ENCODE data around the gene SNAP47.

The SNAP47 gene

GRCh38 chr1:227793948-227794816 is 58.9 kb downstream of the SNAP47 start:
- H3K4me3 ChIP-seq (ENCODE audit: low read length), result no peak overlapping the region
- DNase-seq (ENCODE audit: low read depth), result no peak
- no peak for TF ChIP-seq CTCF (conservative IDR thresholded peaks at IDR 0.05; ENCODE audit: low read depth, low read length)

GRCh38 chr1:227794817-227795192 is 59.6 kb downstream of the SNAP47 start:
- H3K4me3 ChIP-seq (ENCODE audit: low read length), result no peak overlapping the region
- TF ChIP-seq CTCF (conservative IDR thresholded peaks at IDR 0.05; ENCODE audit: low read depth, low read length), result no peak

GRCh38 chr1:227795732-227796131 is 60.5 kb downstream of the SNAP47 start:
- no peak for DNase-seq (ENCODE audit: low read depth)
- H3K4me3 ChIP-seq (ENCODE audit: low read length), result no peak overlapping the region
- no peak for TF ChIP-seq CTCF (conservative IDR thresholded peaks at IDR 0.05; ENCODE audit: low read depth, low read length)

More at GRCh38 chr1:227794817-227795192, 59.6 kb downstream of the SNAP47 start:
- DNase-seq (ENCODE audit: low read depth), result no peak

- TF ChIP-seq CTCF (conservative IDR thresholded peaks at IDR 0.05; ENCODE audit: low read depth, low read length), result no peak
- H3K4me3 ChIP-seq (ENCODE audit: low read length), result no peak overlapping the region
- no peak for DNase-seq (ENCODE audit: low read depth)
Measured at GRCh38 chr1:227796359-227796915, 61.2 kb downstream of the SNAP47 start.

- no peak overlapping the region for H3K4me3 ChIP-seq (ENCODE audit: low read length)
- no peak for DNase-seq (ENCODE audit: low read depth)
- no peak for TF ChIP-seq CTCF (conservative IDR thresholded peaks at IDR 0.05; ENCODE audit: low read depth, low read length)
Measured at GRCh38 chr1:227797144-227797543, 61.9 kb downstream of the SNAP47 start.

GRCh38 chr1:227797625-227798024 is 62.4 kb downstream of the SNAP47 start:
- no peak for DNase-seq (ENCODE audit: low read depth)
- no peak overlapping the region for H3K4me3 ChIP-seq (ENCODE audit: low read length)
- no peak for TF ChIP-seq CTCF (conservative IDR thresholded peaks at IDR 0.05; ENCODE audit: low read depth, low read length)
